ENCODE results near the gene SLC2A11.
"Not testable (repeated sequence)": the region's sequence is repeated elsewhere in the genome, so short reads cannot be mapped to it uniquely, and the experiment has no call there.

SLC2A11 gene

GRCh38 chr22:23891726-23892125 is 34.1 kb downstream of the SLC2A11 start:
- no peak for DNase-seq (ENCODE audit: low read depth)

GRCh38 chr22:23892130-23892529 is 34.5 kb downstream of the SLC2A11 start:
- DNase-seq (ENCODE audit: low read depth): no peak

- no peak for DNase-seq (ENCODE audit: low read depth)
These were observed 35.0 kb downstream of the SLC2A11 start for GRCh38 chr22:23892706-23893105.

GRCh38 chr22:23893121-23893944 is 35.7 kb downstream of the SLC2A11 start:
- no peak for DNase-seq (ENCODE audit: low read depth)

- peak; percentile 79 for DNase-seq (ENCODE audit: low read depth)
These were observed 36.5 kb downstream of the SLC2A11 start, which contains the start of gene MIF for GRCh38 chr22:23893945-23894709. TSS of gene MIF (plus strand) at chr22:23894383. CDS start at chr22:23894475, 92 bp downstream.

- peak; percentile 36 for DNase-seq (ENCODE audit: low read depth)
These were observed 37.3 kb downstream of the SLC2A11 start for GRCh38 chr22:23894710-23895598.

- DNase-seq (ENCODE audit: low read depth): no peak
These were observed 38.0 kb downstream of the SLC2A11 start for GRCh38 chr22:23895599-23896144.

- no peak for DNase-seq (ENCODE audit: low read depth)
These were observed 38.5 kb downstream of the SLC2A11 start for GRCh38 chr22:23896166-23896522.

- no peak for DNase-seq (ENCODE audit: low read depth)
These were observed 39.0 kb downstream of the SLC2A11 start for GRCh38 chr22:23896523-23897186.

- DNase-seq (ENCODE audit: low read depth): no peak
These were observed 39.6 kb downstream of the SLC2A11 start for GRCh38 chr22:23897320-23897719.

GRCh38 chr22:23898006-23898974 is 40.6 kb downstream of the SLC2A11 start:
- no peak for DNase-seq (ENCODE audit: low read depth)

GRCh38 chr22:23899042-23899745 is 41.5 kb downstream of the SLC2A11 start:
- no peak for DNase-seq (ENCODE audit: low read depth)

GRCh38 chr22:23900227-23900626 is 42.6 kb downstream of the SLC2A11 start:
- DNase-seq (ENCODE audit: low read depth): not testable (repeated sequence)

GRCh38 chr22:23901600-23901999 is 43.9 kb downstream of the SLC2A11 start:
- no peak for DNase-seq (ENCODE audit: low read depth)

- no peak for DNase-seq (ENCODE audit: low read depth)
These were observed 45.8 kb downstream of the SLC2A11 start for GRCh38 chr22:23903328-23903971.

GRCh38 chr22:23904573-23905254 is 47.0 kb downstream of the SLC2A11 start:
- no peak for DNase-seq (ENCODE audit: low read depth)

GRCh38 chr22:23906641-23907040 is 49.0 kb downstream of the SLC2A11 start:
- no peak for DNase-seq (ENCODE audit: low read depth)

- DNase-seq (ENCODE audit: low read depth): not testable (repeated sequence)
These were observed 49.7 kb downstream of the SLC2A11 start for GRCh38 chr22:23907423-23907822.

Measured in stromal cell of bone marrow (primary cell).